Measurements from ENCODE around the gene ZNF367.

Gene ZNF367

GRCh38 chr9:96418083-96418919, at the start of gene ZNF367:
ZNF367 (minus strand) TSS chr9:96418370; CDS start chr9:96418032, 338 bp downstream.
- peak; percentile 89 for DNase-seq

- DNase-seq = no peak
Measured at GRCh38 chr9:96467784-96468183, 49.6 kb upstream of the ZNF367 start.

GRCh38 chr9:96464426-96464825, 46.3 kb upstream of the ZNF367 start:
- no peak for DNase-seq

GRCh38 chr9:96462541-96462940, 44.4 kb upstream of the ZNF367 start:
- DNase-seq = no peak

DNA sequence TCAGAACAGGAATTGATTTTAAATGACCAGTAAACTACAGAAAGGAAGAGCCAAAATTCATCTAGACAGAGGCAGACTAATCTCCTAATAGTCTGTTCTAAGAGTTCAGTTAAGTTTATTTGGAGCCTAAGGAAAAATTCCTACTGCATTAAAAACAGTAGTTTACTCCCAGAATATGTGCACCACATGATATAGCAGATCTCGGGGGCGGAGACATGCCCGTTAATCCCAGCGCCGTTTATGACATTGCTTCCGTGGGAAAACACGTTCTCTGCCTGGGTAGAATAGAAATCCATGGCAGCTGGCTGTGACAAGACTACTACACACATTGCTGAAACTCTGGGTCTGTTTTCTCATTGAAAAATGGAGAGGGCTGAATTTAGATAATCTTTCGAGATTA, 43.2 kb upstream of the ZNF367 start:
- no peak for DNase-seq

GRCh38 chr9:96460882-96461281, 42.7 kb upstream of the ZNF367 start:
- no peak for DNase-seq

- DNase-seq = no peak
Measured at GRCh38 chr9:96460470-96460869, 42.3 kb upstream of the ZNF367 start.

- no peak for DNase-seq
Measured at GRCh38 chr9:96459268-96460007, 41.3 kb upstream of the ZNF367 start.

GRCh38 chr9:96458226-96458625, 40.1 kb upstream of the ZNF367 start:
- DNase-seq = no peak

GRCh38 chr9:96457266-96457665, 39.1 kb upstream of the ZNF367 start:
- DNase-seq = no peak

DNA sequence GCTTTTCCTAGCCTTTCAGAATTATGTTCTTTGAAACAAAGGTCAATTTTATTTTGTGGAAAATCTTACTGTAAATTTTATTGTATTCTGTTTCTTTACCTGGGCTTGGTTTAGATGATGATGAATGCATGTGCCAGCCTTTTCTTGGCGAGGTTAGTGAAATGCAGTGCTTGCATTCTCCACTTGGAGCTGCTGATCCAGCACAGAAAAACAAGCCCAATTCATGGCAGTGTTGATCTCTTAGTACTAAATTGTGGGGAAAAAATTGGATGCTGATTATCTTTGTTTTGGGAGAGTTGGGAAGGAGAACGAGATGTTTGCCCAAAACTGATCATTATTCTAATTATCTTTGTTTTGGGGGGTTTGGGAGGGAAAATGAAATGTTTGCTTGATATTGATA, 35.5 kb upstream of the ZNF367 start:
- no peak for DNase-seq

DNA sequence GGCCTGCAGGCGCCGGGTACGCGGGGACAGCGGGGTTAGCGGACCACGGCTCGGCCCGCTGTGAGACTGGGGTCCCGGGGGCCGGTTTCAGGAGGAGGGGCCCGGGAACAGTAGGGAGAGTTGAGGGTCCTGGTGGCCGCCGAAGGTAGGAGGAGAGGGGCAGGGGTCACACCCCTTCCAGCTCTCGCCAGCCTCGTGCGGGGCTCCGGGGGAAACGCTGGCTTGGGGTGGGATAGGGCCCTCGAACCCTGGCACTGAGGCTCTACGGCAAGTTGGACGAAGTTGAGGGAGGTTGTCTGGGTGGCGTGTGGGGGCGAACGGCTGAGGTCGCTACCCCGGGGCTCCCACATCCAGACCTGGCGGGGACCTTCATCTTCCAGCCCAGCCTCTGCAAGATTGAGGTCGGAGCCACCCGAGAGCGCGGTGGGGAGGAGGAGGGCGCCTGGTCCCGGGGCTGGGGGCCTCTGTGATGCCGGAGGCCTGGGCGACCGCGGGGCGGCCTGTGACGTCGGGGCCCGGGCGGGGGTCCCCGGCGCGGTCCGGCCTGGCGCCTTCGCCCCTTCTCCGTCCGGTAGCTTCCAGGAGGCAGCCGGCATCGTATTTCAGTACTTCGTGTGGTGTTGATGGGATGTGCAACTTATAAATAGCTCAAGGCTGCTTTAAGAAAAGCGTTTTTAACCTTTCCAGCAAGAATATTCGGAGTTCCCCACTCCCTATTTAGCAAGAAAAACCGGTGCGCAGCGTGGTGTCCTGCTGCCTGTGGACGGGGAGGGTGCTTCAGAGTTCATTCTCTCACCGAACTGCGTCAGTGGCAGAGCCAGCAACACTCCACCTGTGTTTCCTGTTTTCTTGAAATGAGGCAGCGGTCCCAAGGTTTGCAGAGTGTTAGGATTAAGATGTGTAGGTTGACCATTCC, 32.7 kb upstream of the ZNF367 start:
- DNase-seq = peak; percentile 32

- peak; percentile 97 for DNase-seq
Measured at GRCh38 chr9:96449845-96450612, 31.9 kb upstream of the ZNF367 start, which contains the start of gene HABP4. HABP4 (plus strand) TSS chr9:96450169; CDS start chr9:96450280, 111 bp downstream.

DNA sequence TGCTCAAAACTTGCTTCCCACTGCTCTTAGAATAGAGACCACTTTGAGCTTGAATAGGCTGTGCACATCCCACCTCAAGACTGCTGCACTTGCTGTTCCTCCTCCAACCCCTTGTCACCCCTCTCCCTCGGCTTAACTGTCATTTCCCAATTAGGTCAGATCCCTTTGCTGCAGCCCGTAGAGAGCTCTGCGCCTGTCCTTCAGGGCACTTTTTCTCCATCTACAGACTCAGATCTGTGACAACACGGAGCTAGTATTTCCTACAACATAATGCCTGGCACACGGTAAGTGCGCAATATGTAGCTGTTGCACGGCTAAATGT, 31.3 kb upstream of the ZNF367 start:
- DNase-seq = no peak

DNA sequence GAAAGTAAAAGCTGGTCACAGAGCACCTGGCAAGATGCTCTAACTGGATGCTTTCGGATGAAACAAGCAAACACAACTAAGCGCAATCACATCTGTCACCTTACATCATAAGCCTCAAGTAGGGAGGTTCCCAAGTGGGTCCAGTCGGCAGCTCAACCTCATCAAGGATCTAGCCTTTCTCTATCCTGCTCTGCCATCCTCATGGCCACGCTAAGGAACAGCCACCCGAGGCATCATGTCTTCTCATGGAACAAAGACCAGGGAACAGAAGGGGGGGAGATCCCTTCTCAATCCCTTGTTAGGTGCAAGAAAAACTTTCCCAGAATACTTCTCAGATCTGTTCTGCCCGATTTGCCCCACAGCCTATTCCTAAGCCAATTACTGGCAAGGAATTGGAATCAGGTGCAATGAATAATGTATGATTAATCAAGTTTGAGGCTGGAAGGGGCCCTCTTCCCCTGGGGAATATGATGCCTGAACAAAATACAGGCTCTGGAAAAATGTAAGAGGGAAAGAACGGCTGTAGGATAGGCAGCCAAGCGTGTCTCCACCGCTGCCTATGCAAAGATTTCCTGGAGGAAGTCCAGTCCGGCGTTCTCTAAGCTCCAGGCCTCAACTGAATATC, 30.5 kb upstream of the ZNF367 start:
- no peak for DNase-seq

DNA sequence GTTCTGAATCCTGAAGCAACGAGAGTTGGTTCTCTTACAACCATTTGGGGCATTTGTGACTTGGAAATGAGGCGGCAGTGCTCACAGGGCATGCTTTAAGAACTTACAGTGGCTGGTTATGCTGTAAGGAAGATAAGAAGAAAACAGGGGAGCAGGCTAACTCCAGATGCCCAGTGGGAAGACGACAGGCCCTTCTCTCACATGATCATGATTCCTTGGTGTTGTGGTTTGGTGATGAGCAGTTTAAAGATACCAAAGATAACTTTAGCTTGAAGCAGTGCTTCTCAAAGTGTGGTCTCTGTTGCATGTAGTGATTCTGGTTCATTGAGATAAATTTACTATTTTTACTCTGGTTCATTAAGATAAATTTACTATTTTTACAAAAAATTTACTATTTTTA, 29.2 kb upstream of the ZNF367 start:
- no peak for DNase-seq

- DNase-seq = no peak
Measured at GRCh38 chr9:96442491-96442890, 24.3 kb upstream of the ZNF367 start.

- no peak for DNase-seq
Measured at GRCh38 chr9:96441798-96442445, 23.8 kb upstream of the ZNF367 start.

GRCh38 chr9:96440671-96441199, 22.6 kb upstream of the ZNF367 start:
- DNase-seq = no peak

- DNase-seq = no peak
Measured at GRCh38 chr9:96437454-96437853, 19.3 kb upstream of the ZNF367 start.
